Trophoblast cell (in vitro differentiated cells and primary cell): ENCODE data around the gene CLTC.

Source experiments
- DNase-seq, 2 donors: peaks; one replicate each; pipeline ENCODE4 v3.0.0-alpha.2; 2016
- H2AFZ ChIP-seq: 2 replicates; pipeline ENCODE4 v1.6.1; 2013; ENCODE audit warnings: low read length, moderate library complexity, mild to moderate bottlenecking; ENCODE audit not compliant: insufficient read depth, poor library complexity
- H2AK5ac ChIP-seq: 2 replicates; pipeline ENCODE4 v1.6.1; 2013; ENCODE audit warnings: mild to moderate bottlenecking, low read length
- H2BK120ac ChIP-seq: 2 replicates; pipeline ENCODE4 v1.6.1; 2013; ENCODE audit warnings: low read length, mild to moderate bottlenecking, moderate library complexity; ENCODE audit not compliant: insufficient read depth, poor library complexity
- H2BK12ac ChIP-seq: 2 replicates; pipeline ENCODE4 v1.6.1; 2013; ENCODE audit warnings: mild to moderate bottlenecking, low read length, moderate library complexity
- H2BK5ac ChIP-seq: 2 replicates; pipeline ENCODE4 v1.6.1; 2013; ENCODE audit warnings: low read length, low read depth, moderate library complexity, mild to moderate bottlenecking; ENCODE audit not compliant: poor library complexity
- H3K14ac ChIP-seq: 2 replicates; pipeline ENCODE4 v1.6.1; 2013; ENCODE audit warnings: mild to moderate bottlenecking, low read length
- H3K18ac ChIP-seq: 2 replicates; pipeline ENCODE4 v1.6.1; 2013; ENCODE audit warnings: mild to moderate bottlenecking, low read length
- H3K23ac ChIP-seq: 2 replicates; pipeline ENCODE4 v1.6.1; 2013; ENCODE audit warnings: low read length
- H3K27ac ChIP-seq: 2 replicates; pipeline ENCODE4 v1.5.1; 2013; ENCODE audit warnings: low read depth, mild to moderate bottlenecking, inconsistent platforms, low read length, moderate library complexity
- H3K27me3 ChIP-seq: 2 replicates; pipeline ENCODE4 v1.6.1; 2013; ENCODE audit warnings: inconsistent platforms, mild to moderate bottlenecking, low read length, moderate library complexity; ENCODE audit not compliant: insufficient read depth
- H3K36me3 ChIP-seq, 2 experiments: 1 replicate in 1 of 2; 2 replicates in 1 of 2; pipeline ENCODE4 v1.6.1; 2013; ENCODE audit warnings: low read length in 2 of 2, mild to moderate bottlenecking in 2 of 2, moderate library complexity in 1 of 2; ENCODE audit not compliant: insufficient read depth in 2 of 2, control insufficient read depth in 1 of 2
- H3K4ac ChIP-seq: 2 replicates; pipeline ENCODE4 v1.6.1; 2013; ENCODE audit warnings: low read depth, mild to moderate bottlenecking, low read length, moderate library complexity
- H3K4me1 ChIP-seq, 2 experiments: 1 replicate in 1 of 2; 2 replicates in 1 of 2; pipeline ENCODE4 v1.6.1; 2013; ENCODE audit warnings: low read length in 2 of 2, mild to moderate bottlenecking in 2 of 2, moderate library complexity in 1 of 2; ENCODE audit not compliant: insufficient read depth in 2 of 2, control insufficient read depth in 1 of 2
- H3K4me2 ChIP-seq: 2 replicates; pipeline ENCODE4 v1.6.1; 2013; ENCODE audit warnings: inconsistent platforms, mild to moderate bottlenecking, low read length, moderate library complexity
- H3K4me3 ChIP-seq: 2 replicates; pipeline ENCODE4 v1.5.1; 2013; ENCODE audit warnings: mild to moderate bottlenecking, low read depth, low read length, inconsistent platforms
- H3K79me1 ChIP-seq: one replicate; pipeline ENCODE4 v1.6.1; 2013; ENCODE audit warnings: low read length
- H3K79me2 ChIP-seq: 2 replicates; pipeline ENCODE4 v1.6.1; 2013; ENCODE audit warnings: low read length, mild to moderate bottlenecking; ENCODE audit not compliant: control insufficient read depth, insufficient read depth, poor library complexity
- H3K9ac ChIP-seq: 2 replicates; pipeline ENCODE4 v1.6.1; 2013; ENCODE audit warnings: mild to moderate bottlenecking, low read length
- H3K9me3 ChIP-seq: 2 replicates; pipeline ENCODE4 v1.6.1; 2013; ENCODE audit warnings: low read depth, mild to moderate bottlenecking, control low read depth, inconsistent platforms, low read length; ENCODE audit not compliant: insufficient read depth
- H4K12ac ChIP-seq: 2 replicates; pipeline ENCODE4 v1.6.1; 2013; ENCODE audit warnings: low read depth, mild to moderate bottlenecking, low read length, moderate library complexity
- H4K8ac ChIP-seq: 2 replicates; pipeline ENCODE4 v1.6.1; 2013; ENCODE audit warnings: low read depth, mild to moderate bottlenecking, low read length, moderate library complexity
- H4K91ac ChIP-seq: one replicate; pipeline ENCODE4 v1.6.1; 2013; ENCODE audit warnings: low read depth, mild to moderate bottlenecking, low read length, moderate library complexity
- WGBS: extraction: QIAGEN DNeasy Blood & Tissue Kit; methylation state at CpG from one replicate; pipeline ENCODE4 v1.1.7; 2013; ENCODE audit warnings: missing lambda C conversion rate; ENCODE audit not compliant: insufficient read length, insufficient coverage; ENCODE audit errors: extremely low coverage; 5-methylcytosine and 5-hydroxymethylcytosine counted together

The CLTC gene

GRCh38 chr17:59695945-59696681, 76.4 kb downstream of the CLTC start:
- Histone ChIP-seq H2BK120ac (no peak overlapping the region), H3K14ac (no peak overlapping the region), H3K9me3 (no peaks in the 10 kb centered on the region), H3K36me3 (peaks cover 24 to 54% of the 10 kb centered on the region in 2 experiments), H3K4ac (no peak overlapping the region), H3K18ac (no peak overlapping the region), H4K8ac (no peak overlapping the region), H3K9ac (no peak overlapping the region), H4K91ac (no peak overlapping the region), H3K27me3 (no peaks in the 10 kb centered on the region), H3K79me2 (no peaks in the 10 kb centered on the region), H2AK5ac (no peak overlapping the region), H4K12ac (no peak overlapping the region), H2AFZ (no peak overlapping the region), H3K4me1 (no peaks in the 10 kb centered on the region), H3K4me3 (no peak overlapping the region), H3K27ac (no peak overlapping the region), H3K4me2 (no peak overlapping the region), H3K23ac (no peak overlapping the region), H2BK5ac (no peak overlapping the region), H3K79me1 (no peaks in the 10 kb centered on the region), H2BK12ac (no peak overlapping the region)
- no peak for DNase-seq
- WGBS = no CpG with 5 or more reads among the region's 3 CpGs

GRCh38 chr17:59696682-59697277, 77.1 kb downstream of the CLTC start:
- WGBS = no CpG with 5 or more reads among the region's 2 CpGs
- H3K14ac ChIP-seq = no peak overlapping the region

GRCh38 chr17:59698143-59698542, 78.4 kb downstream of the CLTC start:
- Histone ChIP-seq H3K9me3 (no peaks in the 10 kb centered on the region), H3K79me2 (peaks cover 3% of the 10 kb centered on the region), H2AK5ac (no peak overlapping the region), H3K79me1 (no peaks in the 10 kb centered on the region), H3K18ac (no peak overlapping the region), H2BK120ac (no peak overlapping the region), H2BK12ac (no peak overlapping the region), H3K27me3 (no peaks in the 10 kb centered on the region), H4K91ac (no peak overlapping the region), H3K4me2 (no peak overlapping the region), H3K4ac (no peak overlapping the region), H3K4me3 (no peak overlapping the region), H3K27ac (no peak overlapping the region), H4K8ac (no peak overlapping the region), H3K4me1 (no peaks in the 10 kb centered on the region), H3K14ac (no peak overlapping the region), H2AFZ (no peak overlapping the region), H2BK5ac (no peak overlapping the region), H3K36me3 (peaks cover 13 to 49% of the 10 kb centered on the region in 2 experiments), H4K12ac (no peak overlapping the region), H3K23ac (no peak overlapping the region), H3K9ac (no peak overlapping the region)
- no CpG with 5 or more reads among the region's 4 CpGs for WGBS
- no peak for DNase-seq

More at GRCh38 chr17:59696682-59697277, 77.1 kb downstream of the CLTC start:
- H3K4me2 ChIP-seq = no peak overlapping the region
- H3K79me2 ChIP-seq = no peaks in the 10 kb centered on the region
- no peaks in the 10 kb centered on the region for H3K4me1 ChIP-seq
- no peaks in the 10 kb centered on the region for H3K9me3 ChIP-seq
- no peak overlapping the region for H4K91ac ChIP-seq
- no peaks in the 10 kb centered on the region for H3K79me1 ChIP-seq
- no peak overlapping the region for H3K23ac ChIP-seq
- no peak overlapping the region for H3K18ac ChIP-seq
- no peak overlapping the region for H3K4ac ChIP-seq
- no peak overlapping the region for H2BK120ac ChIP-seq
- no peak overlapping the region for H2BK5ac ChIP-seq
- H2AFZ ChIP-seq = no peak overlapping the region
- H2AK5ac ChIP-seq = no peak overlapping the region
- H3K4me3 ChIP-seq = no peak overlapping the region
- no peak overlapping the region for H3K9ac ChIP-seq
- no peak overlapping the region for H3K27ac ChIP-seq
- H3K27me3 ChIP-seq = no peaks in the 10 kb centered on the region
- no peak overlapping the region for H4K12ac ChIP-seq
- no peak overlapping the region for H2BK12ac ChIP-seq
- no peak for DNase-seq
- peaks cover 21 to 52% of the 10 kb centered on the region in 2 experiments for H3K36me3 ChIP-seq
- no peak overlapping the region for H4K8ac ChIP-seq

- Histone ChIP-seq H3K4me2 (no peak overlapping the region), H3K23ac (no peak overlapping the region), H3K4ac (no peak overlapping the region), H2BK12ac (no peak overlapping the region), H2AFZ (no peak overlapping the region), H3K27me3 (no peaks in the 10 kb centered on the region), H2AK5ac (no peak overlapping the region), H3K9ac (no peak overlapping the region), H3K18ac (no peak overlapping the region), H3K14ac (no peak overlapping the region), H3K79me1 (no peaks in the 10 kb centered on the region), H3K27ac (no peak overlapping the region), H3K4me3 (no peak overlapping the region), H2BK5ac (no peak overlapping the region), H4K8ac (no peak overlapping the region), H3K79me2 (peaks cover 3% of the 10 kb centered on the region), H3K4me1 (no peaks in the 10 kb centered on the region), H2BK120ac (no peak overlapping the region), H4K12ac (no peak overlapping the region), H3K36me3 (peaks cover 10 to 42% of the 10 kb centered on the region in 2 experiments), H4K91ac (no peak overlapping the region), H3K9me3 (no peaks in the 10 kb centered on the region)
- WGBS = no CpG with 5 or more reads among the region's 7 CpGs
- no peak for DNase-seq
These were observed 79.5 kb downstream of the CLTC start for GRCh38 chr17:59699218-59699617.
